ENCODE results near the gene ARID4B. TPM values are rescaled to one million over a fixed set of nuclear protein-coding genes. Genes with fewer than 3 reads are reported as not detected.
"Not testable (repeated sequence)": the region's sequence is repeated elsewhere in the genome, so short reads cannot be mapped to it uniquely, and the experiment has no call there.

ARID4B gene
- total RNA-seq, 2 experiments from 2014 or later, result 28.7 to 44.9 TPM

DNA sequence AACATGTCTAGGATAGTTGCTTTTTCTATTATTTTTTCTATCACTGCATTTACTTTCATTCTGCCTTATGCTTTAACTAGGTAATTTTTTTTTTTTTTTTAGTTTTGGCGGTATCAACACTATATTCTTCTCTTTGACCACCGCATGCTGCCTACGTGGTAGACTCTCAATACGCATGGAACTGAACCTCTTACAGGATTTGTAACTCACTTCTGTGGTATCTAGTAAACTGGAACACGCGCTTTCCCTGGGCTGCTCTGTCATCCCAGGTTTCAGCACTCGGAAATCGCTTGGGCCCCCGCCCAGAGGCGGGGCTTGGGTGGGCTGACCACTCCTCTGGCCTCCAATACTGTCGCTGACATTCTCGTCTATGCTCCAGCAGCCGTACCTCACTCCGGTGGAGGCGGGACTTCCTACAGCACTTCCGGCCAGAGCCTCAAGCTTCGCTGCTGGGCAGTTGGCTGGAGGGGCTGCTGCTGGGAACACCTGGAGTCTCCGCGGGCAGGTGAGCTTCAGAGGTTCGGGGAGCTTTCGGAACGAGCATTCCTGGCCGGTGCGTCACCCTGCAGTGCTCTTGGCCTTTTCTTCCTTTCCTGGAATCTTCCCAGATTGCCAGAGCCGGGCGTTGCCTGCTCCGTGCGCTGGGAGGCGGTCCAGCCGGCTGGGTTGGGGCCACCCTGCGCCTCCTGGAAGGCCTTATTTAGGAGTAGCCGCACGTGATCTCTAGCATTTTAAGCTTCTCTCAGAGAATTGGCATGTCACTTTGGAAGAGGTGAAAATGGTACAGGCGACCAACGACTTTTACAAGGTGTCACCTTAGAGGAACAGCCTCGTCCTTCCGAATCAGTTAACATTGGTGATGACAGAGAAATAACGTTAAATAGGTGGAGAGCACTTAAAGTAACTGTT is 39.3 kb upstream of the ARID4B start, which contains the start of gene TBCE:
Gene TBCE, plus strand, starts transcription at position 428 of the 909 bp plus-strand sequence. CDS start 12,623 bp downstream, outside the sequence.
- H3K36me3 ChIP-seq (ENCODE audit: insufficient read depth, low read length), result no peaks in the 10 kb centered on the region
- H4K20me1 ChIP-seq (ENCODE audit: insufficient read depth, low read length), result no peaks in the 10 kb centered on the region
- TF ChIP-seq EZH2phosphoT487 (IDR thresholded peaks at IDR 0.05; ENCODE audit: borderline replicate concordance, low read depth, low read length), result no peak
- TF ChIP-seq, protein P1, sequence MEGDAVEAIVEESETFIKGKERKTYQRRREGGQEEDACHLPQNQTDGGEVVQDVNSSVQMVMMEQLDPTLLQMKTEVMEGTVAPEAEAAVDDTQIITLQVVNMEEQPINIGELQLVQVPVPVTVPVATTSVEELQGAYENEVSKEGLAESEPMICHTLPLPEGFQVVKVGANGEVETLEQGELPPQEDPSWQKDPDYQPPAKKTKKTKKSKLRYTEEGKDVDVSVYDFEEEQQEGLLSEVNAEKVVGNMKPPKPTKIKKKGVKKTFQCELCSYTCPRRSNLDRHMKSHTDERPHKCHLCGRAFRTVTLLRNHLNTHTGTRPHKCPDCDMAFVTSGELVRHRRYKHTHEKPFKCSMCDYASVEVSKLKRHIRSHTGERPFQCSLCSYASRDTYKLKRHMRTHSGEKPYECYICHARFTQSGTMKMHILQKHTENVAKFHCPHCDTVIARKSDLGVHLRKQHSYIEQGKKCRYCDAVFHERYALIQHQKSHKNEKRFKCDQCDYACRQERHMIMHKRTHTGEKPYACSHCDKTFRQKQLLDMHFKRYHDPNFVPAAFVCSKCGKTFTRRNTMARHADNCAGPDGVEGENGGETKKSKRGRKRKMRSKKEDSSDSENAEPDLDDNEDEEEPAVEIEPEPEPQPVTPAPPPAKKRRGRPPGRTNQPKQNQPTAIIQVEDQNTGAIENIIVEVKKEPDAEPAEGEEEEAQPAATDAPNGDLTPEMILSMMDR (conservative IDR thresholded peaks at IDR 0.05; ENCODE audit: low read length), result no peak
- no peaks in the 10 kb centered on the region for H3K9me2 ChIP-seq (ENCODE audit: insufficient read depth, low read length)
- CTCF ChIA-PET (ENCODE audit: unreplicated experiment), result interaction anchor here (0.6 kb wide), 1 partner anchor 8 kb away, joined by 3 read pairs; no protein-coding TSS in a partner anchor
- POLR2A ChIA-PET, result interaction anchor here (0.5 to 1.3 kb wide), 7 partner anchors 9 to 245 kb away, joined by 3 to 6 read pairs (median 3); no protein-coding TSS in a partner anchor
- BruUV-seq (replicated peaks), result TSS peak; percentile 75
- peak within 1 kb of the TSS; percentile 27 for H3K27ac ChIP-seq (ENCODE audit: low read depth, low read length, poor library complexity, severe bottlenecking)
- peak; percentile 95 for DNase-seq (ENCODE audit: low spot score)
- H3K9me3 ChIP-seq (ENCODE audit: low read length), result no peaks in the 10 kb centered on the region
- H3K79me2 ChIP-seq (ENCODE audit: insufficient read depth, low read depth, low read length), result peaks cover 9% of the 10 kb centered on the region; the same call in 1 of the 2 replicates
- H2AFZ ChIP-seq (ENCODE audit: low read length), result peak within 1 kb of the TSS; percentile 89
- H3K4me1 ChIP-seq (ENCODE audit: insufficient read depth, low read length, poor library complexity, severe bottlenecking), result peaks cover 10% of the 10 kb centered on the region
- peak within 1 kb of the TSS; percentile 70 for H3K4me2 ChIP-seq (ENCODE audit: low read length)
- intact Hi-C loops (cut with micrococcal nuclease; ENCODE audit: unreplicated experiment), result no loop called here
- peak within 1 kb of the TSS; percentile 86 for H3K4me3 ChIP-seq (ENCODE audit: low read depth, low read length, poor library complexity, severe bottlenecking)

DNA sequence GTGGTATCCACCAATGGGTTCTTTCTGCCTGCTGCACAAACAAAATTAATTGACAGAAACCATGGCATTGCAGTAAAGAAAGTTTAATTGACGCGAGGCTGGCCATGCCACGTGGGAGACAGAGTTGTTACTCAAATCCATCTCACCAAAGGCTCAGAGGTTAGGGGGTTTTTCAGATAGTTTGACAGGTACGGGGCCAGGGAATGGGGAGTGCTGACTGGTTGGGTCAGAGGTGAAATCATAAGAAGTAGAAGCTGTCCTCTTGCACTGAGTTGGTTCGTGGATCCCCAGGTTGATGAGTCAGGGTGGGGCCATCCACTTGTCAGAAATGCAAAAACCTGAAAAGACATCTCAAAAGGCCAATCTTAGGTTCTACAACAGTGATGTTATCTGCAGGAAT is 38.3 kb upstream of the ARID4B start:
- Histone ChIP-seq H3K4me1 (ENCODE audit: insufficient read depth, low read length, poor library complexity, severe bottlenecking) (peaks cover 10% of the 10 kb centered on the region), H3K9me3 (ENCODE audit: low read length) (no peaks in the 10 kb centered on the region), H3K36me3 (ENCODE audit: insufficient read depth, low read length) (no peaks in the 10 kb centered on the region), H3K4me3 (ENCODE audit: low read depth, low read length, poor library complexity, severe bottlenecking) (peak overlapping the region; percentile 86), H3K4me2 (ENCODE audit: low read length) (peak overlapping the region; percentile 70), H3K9me2 (ENCODE audit: insufficient read depth, low read length) (no peaks in the 10 kb centered on the region), H3K79me2 (ENCODE audit: insufficient read depth, low read depth, low read length) (peaks cover 9% of the 10 kb centered on the region; the same call in 1 of the 2 replicates), H3K27ac (ENCODE audit: low read depth, low read length, poor library complexity, severe bottlenecking) (no peak overlapping the region), H2AFZ (ENCODE audit: low read length) (peak overlapping the region; percentile 89), H4K20me1 (ENCODE audit: insufficient read depth, low read length) (no peaks in the 10 kb centered on the region)
- no peak for DNase-seq (ENCODE audit: low spot score)
- POLR2A ChIA-PET, result interaction anchor here (1.1 kb wide), 1 partner anchor 35 kb away, joined by 3 read pairs; no protein-coding TSS in a partner anchor
- TF ChIP-seq, protein P1 (conservative IDR thresholded peaks at IDR 0.05; ENCODE audit: low read length), result no peak
- no peak for TF ChIP-seq EZH2phosphoT487 (IDR thresholded peaks at IDR 0.05; ENCODE audit: borderline replicate concordance, low read depth, low read length)
- intact Hi-C loops (cut with micrococcal nuclease; ENCODE audit: unreplicated experiment), result no loop called here
- CTCF ChIA-PET (ENCODE audit: unreplicated experiment), result interaction anchor here (1.0 kb wide), 1 partner anchor 10 kb away, joined by 3 read pairs; no protein-coding TSS in a partner anchor
- BruUV-seq (replicated peaks), result no TSS peak

DNA sequence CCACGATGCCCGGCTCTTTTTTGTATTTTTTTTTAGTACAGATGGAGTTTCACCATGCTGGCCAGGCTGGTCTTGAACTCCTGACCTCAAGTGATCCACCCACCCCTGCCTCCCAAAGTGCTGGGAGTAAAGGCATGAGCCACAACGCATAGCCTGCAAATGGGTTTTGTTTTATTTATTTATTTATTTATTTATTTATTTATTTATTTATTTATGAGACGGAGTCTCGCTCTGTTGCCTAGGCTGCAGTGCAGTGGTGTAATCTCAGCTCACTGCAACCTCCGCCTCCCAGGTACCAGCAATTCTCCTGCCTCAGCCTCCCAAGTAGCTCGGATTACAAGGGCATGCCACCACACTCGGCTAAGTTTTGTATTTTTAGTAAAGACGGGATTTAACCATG is 36.2 kb upstream of the ARID4B start:
- H3K79me2 ChIP-seq (ENCODE audit: insufficient read depth, low read depth, low read length); H3K9me3 ChIP-seq (ENCODE audit: low read length); H2AFZ ChIP-seq (ENCODE audit: low read length); DNase-seq (ENCODE audit: low spot score); H3K36me3 ChIP-seq (ENCODE audit: insufficient read depth, low read length); H3K27ac ChIP-seq (ENCODE audit: low read depth, low read length, poor library complexity, severe bottlenecking); CTCF ChIA-PET (ENCODE audit: unreplicated experiment); H3K4me2 ChIP-seq (ENCODE audit: low read length); H3K4me3 ChIP-seq (ENCODE audit: low read depth, low read length, poor library complexity, severe bottlenecking); BruUV-seq (replicated peaks); H3K9me2 ChIP-seq (ENCODE audit: insufficient read depth, low read length); H4K20me1 ChIP-seq (ENCODE audit: insufficient read depth, low read length); intact Hi-C loops (cut with micrococcal nuclease; ENCODE audit: unreplicated experiment): not testable (repeated sequence)
- H3K4me1 ChIP-seq (ENCODE audit: insufficient read depth, low read length, poor library complexity, severe bottlenecking), result peaks cover 10% of the 10 kb centered on the region
- POLR2A ChIA-PET, result interaction anchor here (0.5 to 1.1 kb wide), 4 partner anchors 8 to 106 kb away, joined by 4 to 5 read pairs (median 4); no protein-coding TSS in a partner anchor
